GM12878 (cell line): ENCODE data around the gene CMSS1. TPM values are rescaled to one million over a fixed set of nuclear protein-coding genes. Genes with fewer than 3 reads are reported as not detected.

ENCODE experiments used
- BRCA1 ChIP-seq: IDR thresholded peaks from 2 replicates; pipeline ENCODE4 v1.6.1; 2011; ENCODE audit warnings: low read depth, low read length, improper control_type of control experiment
- CBX3 ChIP-seq: fragments of 200-600 bp; sonication (generic); IDR thresholded peaks from 2 replicates; pipeline ENCODE4 v1.6.1; 2016; ENCODE audit warnings: low read depth, borderline replicate concordance
- CBX5 ChIP-seq: sonication (generic); IDR thresholded peaks from 2 replicates; pipeline ENCODE4 v1.6.1; 2016; ENCODE audit warnings: low read depth, moderate library complexity, mild to moderate bottlenecking, inconsistent platforms
- MTA2 ChIP-seq: fragments of 450-650 bp; IDR thresholded peaks from 2 replicates; pipeline ENCODE4 v1.6.1; 2016; ENCODE audit warnings: low read depth, mild to moderate bottlenecking, moderate library complexity
- NFXL1 ChIP-seq: fragments of 450-650 bp; IDR thresholded peaks from 2 replicates; pipeline ENCODE4 v1.6.1; 2017; ENCODE audit warnings: antibody characterized with exemption, mild to moderate bottlenecking, borderline replicate concordance
- ZNF217 ChIP-seq: fragments of 450-650 bp; IDR thresholded peaks from 2 replicates; pipeline ENCODE4 v1.6.1; 2017; ENCODE audit warnings: antibody characterized with exemption, mild to moderate bottlenecking
- polyA plus RNA-seq, 11 experiments: library from polyadenylated mRNA; depleted of rRNA in 4 of 11; unstranded in 6 of 11; stranded (reverse) in 5 of 11; fragments of >200 nt; fragmentation: Nextera tagmentation in 4 of 11; fragmentation: Illumina TruSeq in 1 of 11; extraction: Ambion mirVana in 4 of 11; extraction: Trizol in 1 of 11; gene quantifications; 1 replicate in 1 of 11; 2 replicates in 10 of 11; pipeline versions ENCODE4 v1.2.1 to v1.2.3, GENCODE V29; 2011 to 2016; ENCODE audit warnings: inconsistent platforms in 2 of 11, missing spikeins in 2 of 11, low read depth in 1 of 11
- total RNA-seq, 4 experiments: library from RNA; depleted of rRNA in 3 of 4; stranded (reverse); fragments of >200 nt in 3 of 4; fragmentation: Illumina TruSeq in 1 of 4; extraction: Trizol in 1 of 4; gene quantifications; 2 replicates each; pipeline versions ENCODE4 v1.2.1 to v1.2.3, GENCODE V29; 2013 to 2021
- TF ChIP-seq, protein P1 (sequence below), 3 experiments: IDR thresholded peaks in 2 of 3; conservative IDR thresholded peaks in 1 of 3; 2 replicates each; pipeline ENCODE4 v1.5.1; 2011; ENCODE audit warnings: low read depth in 3 of 3, low read length in 3 of 3, mild to moderate bottlenecking in 3 of 3, control low read depth in 2 of 3, moderate library complexity in 2 of 3, inconsistent platforms in 1 of 3, mixed read lengths in 1 of 3; ENCODE audit not compliant: control insufficient read depth in 2 of 3, insufficient read depth in 1 of 3; ENCODE audit errors: extremely low read depth in 1 of 3
- TF ChIP-seq, protein P2 (sequence below): fragments of 450-650 bp; conservative IDR thresholded peaks from 2 replicates; pipeline ENCODE4 v1.6.1; 2017; ENCODE audit warnings: mild to moderate bottlenecking, moderate library complexity
- TF ChIP-seq, protein P3 (sequence below): fragments of 450-650 bp; formaldehyde crosslinking; IDR thresholded peaks from 2 replicates; pipeline ENCODE4 v1.4.0; 2022; ENCODE audit warnings: mild to moderate bottlenecking, moderate library complexity
- TF ChIP-seq, protein P4 (sequence below): fragments of 450-650 bp; formaldehyde crosslinking; IDR thresholded peaks from 2 replicates; pipeline ENCODE4 v1.4.0; 2020; ENCODE audit warnings: mild to moderate bottlenecking, moderate library complexity

The CMSS1 gene
- total and polyA plus RNA-seq, 10 of the 15 experiments (the other 5 are each of a cell fraction or from before 2014, with no cell fraction given): 31.0 to 118 (median 70.1) TPM

DNA sequence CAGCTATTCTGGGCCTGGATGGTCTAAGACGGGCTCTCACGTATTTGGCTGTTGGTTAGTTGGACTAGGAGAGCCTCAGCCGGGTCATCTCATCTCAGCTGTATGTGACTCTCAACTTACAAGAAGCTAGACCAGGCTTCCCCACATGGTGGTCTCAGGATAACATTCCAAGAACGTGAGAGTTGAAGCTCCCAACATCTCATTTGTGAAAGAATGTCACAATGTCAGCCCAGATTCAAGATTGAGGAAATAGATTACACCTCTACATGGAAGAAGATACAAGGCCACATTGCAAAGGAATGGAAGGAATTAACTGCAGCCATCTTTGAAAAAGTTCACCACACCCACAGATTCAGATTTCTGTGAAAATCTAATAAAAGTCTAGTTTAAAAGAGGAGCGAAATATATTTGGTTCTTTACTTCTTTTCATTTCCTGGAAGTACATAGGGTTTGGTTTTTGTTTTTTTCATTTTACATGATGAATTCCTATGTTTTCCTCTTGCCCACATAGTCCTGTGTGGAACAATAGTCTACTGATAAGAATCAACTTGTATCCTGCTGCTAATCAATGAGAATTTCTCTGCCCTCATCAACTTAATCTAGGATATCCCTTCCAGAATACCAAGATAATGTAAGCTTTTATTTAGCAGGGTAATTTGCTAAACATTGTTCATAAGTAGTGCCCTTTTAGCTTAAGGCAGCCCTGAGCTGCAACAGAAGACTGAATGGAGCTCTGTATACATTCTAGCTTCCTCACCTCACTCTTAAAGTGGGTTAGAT, 116.5 kb downstream of the CMSS1 start (continued):
- TF ChIP-seq, protein P1, sequence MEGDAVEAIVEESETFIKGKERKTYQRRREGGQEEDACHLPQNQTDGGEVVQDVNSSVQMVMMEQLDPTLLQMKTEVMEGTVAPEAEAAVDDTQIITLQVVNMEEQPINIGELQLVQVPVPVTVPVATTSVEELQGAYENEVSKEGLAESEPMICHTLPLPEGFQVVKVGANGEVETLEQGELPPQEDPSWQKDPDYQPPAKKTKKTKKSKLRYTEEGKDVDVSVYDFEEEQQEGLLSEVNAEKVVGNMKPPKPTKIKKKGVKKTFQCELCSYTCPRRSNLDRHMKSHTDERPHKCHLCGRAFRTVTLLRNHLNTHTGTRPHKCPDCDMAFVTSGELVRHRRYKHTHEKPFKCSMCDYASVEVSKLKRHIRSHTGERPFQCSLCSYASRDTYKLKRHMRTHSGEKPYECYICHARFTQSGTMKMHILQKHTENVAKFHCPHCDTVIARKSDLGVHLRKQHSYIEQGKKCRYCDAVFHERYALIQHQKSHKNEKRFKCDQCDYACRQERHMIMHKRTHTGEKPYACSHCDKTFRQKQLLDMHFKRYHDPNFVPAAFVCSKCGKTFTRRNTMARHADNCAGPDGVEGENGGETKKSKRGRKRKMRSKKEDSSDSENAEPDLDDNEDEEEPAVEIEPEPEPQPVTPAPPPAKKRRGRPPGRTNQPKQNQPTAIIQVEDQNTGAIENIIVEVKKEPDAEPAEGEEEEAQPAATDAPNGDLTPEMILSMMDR (IDR thresholded peaks at IDR 0.05 in 2 of 3, conservative IDR thresholded peaks at IDR 0.05 in 1 of 3; ENCODE audit: control insufficient read depth in 2 of 3, extremely low read depth in 1 of 3, insufficient read depth in 1 of 3, low read depth in 3 of 3, low read length in 3 of 3): no peak
- TF ChIP-seq NFXL1 (no peak), CBX5 (no peak), CBX3 (no peak), ZNF217 (no peak), MTA2 (no peak), BRCA1 (no peak)
- TF ChIP-seq, protein P2, sequence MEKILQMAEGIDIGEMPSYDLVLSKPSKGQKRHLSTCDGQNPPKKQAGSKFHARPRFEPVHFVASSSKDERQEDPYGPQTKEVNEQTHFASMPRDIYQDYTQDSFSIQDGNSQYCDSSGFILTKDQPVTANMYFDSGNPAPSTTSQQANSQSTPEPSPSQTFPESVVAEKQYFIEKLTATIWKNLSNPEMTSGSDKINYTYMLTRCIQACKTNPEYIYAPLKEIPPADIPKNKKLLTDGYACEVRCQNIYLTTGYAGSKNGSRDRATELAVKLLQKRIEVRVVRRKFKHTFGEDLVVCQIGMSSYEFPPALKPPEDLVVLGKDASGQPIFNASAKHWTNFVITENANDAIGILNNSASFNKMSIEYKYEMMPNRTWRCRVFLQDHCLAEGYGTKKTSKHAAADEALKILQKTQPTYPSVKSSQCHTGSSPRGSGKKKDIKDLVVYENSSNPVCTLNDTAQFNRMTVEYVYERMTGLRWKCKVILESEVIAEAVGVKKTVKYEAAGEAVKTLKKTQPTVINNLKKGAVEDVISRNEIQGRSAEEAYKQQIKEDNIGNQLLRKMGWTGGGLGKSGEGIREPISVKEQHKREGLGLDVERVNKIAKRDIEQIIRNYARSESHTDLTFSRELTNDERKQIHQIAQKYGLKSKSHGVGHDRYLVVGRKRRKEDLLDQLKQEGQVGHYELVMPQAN: no peak
- TF ChIP-seq, protein P3, sequence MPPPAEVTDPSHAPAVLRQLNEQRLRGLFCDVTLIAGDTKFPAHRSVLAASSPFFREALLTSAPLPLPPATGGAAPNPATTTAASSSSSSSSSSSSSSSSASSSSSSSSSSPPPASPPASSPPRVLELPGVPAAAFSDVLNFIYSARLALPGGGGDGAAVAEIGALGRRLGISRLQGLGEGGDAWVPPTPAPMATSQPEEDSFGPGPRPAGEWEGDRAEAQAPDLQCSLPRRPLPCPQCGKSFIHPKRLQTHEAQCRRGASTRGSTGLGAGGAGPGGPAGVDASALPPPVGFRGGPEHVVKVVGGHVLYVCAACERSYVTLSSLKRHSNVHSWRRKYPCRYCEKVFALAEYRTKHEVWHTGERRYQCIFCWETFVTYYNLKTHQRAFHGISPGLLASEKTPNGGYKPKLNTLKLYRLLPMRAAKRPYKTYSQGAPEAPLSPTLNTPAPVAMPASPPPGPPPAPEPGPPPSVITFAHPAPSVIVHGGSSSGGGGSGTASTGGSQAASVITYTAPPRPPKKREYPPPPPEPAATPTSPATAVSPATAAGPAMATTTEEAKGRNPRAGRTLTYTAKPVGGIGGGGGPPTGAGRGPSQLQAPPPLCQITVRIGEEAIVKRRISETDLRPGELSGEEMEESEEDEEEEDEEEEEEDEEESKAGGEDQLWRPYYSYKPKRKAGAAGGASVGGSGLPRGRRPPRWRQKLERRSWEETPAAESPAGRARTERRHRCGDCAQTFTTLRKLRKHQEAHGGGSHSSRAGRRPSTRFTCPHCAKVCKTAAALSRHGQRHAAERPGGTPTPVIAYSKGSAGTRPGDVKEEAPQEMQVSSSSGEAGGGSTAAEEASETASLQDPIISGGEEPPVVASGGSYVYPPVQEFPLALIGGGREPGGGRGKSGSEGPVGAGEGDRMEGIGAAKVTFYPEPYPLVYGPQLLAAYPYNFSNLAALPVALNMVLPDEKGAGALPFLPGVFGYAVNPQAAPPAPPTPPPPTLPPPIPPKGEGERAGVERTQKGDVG (CRISPR knock-in tag): no peak
- TF ChIP-seq, protein P4, sequence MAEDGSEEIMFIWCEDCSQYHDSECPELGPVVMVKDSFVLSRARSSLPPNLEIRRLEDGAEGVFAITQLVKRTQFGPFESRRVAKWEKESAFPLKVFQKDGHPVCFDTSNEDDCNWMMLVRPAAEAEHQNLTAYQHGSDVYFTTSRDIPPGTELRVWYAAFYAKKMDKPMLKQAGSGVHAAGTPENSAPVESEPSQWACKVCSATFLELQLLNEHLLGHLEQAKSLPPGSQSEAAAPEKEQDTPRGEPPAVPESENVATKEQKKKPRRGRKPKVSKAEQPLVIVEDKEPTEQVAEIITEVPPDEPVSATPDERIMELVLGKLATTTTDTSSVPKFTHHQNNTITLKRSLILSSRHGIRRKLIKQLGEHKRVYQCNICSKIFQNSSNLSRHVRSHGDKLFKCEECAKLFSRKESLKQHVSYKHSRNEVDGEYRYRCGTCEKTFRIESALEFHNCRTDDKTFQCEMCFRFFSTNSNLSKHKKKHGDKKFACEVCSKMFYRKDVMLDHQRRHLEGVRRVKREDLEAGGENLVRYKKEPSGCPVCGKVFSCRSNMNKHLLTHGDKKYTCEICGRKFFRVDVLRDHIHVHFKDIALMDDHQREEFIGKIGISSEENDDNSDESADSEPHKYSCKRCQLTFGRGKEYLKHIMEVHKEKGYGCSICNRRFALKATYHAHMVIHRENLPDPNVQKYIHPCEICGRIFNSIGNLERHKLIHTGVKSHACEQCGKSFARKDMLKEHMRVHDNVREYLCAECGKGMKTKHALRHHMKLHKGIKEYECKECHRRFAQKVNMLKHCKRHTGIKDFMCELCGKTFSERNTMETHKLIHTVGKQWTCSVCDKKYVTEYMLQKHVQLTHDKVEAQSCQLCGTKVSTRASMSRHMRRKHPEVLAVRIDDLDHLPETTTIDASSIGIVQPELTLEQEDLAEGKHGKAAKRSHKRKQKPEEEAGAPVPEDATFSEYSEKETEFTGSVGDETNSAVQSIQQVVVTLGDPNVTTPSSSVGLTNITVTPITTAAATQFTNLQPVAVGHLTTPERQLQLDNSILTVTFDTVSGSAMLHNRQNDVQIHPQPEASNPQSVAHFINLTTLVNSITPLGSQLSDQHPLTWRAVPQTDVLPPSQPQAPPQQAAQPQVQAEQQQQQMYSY (CRISPR knock-in tag): no peak
